ENCODE data around the gene ACTN1.

Gene ACTN1

DNA sequence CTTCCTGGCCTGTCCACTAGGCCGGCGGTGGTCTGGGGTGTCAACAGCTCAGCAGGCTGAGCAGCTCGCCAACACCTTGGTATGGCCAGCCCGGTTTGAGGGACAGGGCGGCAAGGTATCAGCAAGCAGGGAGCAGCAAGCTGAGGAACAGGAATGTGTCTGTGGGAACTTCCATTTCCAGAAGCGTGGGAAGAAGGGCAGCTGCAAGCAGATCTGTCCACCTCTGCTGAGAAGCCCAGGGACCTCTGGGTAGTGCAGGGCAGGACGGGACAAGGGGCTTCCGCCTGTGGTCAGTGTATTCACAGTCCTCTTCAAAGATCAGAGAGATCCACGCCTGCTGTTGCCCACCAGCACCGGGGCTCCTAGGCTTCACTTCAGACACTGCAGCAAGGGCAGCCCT lies 36.0 kb downstream of the ACTN1 start:
- Mint-ChIP-seq H3K36me3 (no peaks in the 10 kb centered on the region), H3K27ac (peak overlapping the region; percentile 38), H3K4me3 (no peak overlapping the region), H3K27me3 (no peaks in the 10 kb centered on the region), H3K4me1 (ENCODE audit: low read depth) (peaks cover 97% of the 10 kb centered on the region), H3K9me3 (ENCODE audit: low read depth) (no peaks in the 10 kb centered on the region)

DNA sequence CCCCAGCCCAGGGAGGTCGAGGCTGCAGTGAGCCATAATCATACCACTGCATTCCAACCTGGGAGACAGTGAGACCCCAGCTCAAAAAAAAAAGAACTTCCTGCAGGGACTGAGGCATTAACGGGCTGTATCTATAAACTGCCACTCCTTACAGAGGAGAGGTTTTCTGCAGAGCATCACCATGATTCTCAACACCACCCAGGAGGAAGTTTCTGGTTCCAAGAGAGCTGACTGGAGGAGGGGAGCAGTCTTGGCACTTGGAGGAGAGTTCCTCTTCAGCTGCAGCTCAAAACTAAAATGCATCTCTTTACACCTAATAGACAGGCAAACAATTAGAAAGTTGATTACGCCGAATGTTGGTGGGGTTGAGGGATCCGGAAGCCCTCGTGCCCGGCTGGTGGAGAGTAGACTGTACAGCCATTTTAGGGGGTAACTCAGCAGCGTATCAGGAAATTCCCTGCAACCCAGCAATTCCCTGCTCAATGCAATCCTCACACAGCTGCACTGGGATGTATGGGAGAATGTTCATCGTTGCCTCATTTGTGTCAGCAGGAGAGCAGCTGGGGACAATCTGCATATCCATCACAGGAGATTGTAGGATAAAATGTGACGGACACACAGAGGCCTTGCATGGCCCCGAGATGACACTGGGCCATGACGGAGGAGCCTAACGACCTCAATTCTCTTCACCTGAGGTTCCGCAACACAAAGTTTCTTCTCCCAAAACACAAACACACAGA lies 36.6 kb downstream of the ACTN1 start:
- peaks cover 96% of the 10 kb centered on the region for H3K4me1 Mint-ChIP-seq (ENCODE audit: low read depth)
- peak overlapping the region; percentile 54 for H3K27ac Mint-ChIP-seq

DNA sequence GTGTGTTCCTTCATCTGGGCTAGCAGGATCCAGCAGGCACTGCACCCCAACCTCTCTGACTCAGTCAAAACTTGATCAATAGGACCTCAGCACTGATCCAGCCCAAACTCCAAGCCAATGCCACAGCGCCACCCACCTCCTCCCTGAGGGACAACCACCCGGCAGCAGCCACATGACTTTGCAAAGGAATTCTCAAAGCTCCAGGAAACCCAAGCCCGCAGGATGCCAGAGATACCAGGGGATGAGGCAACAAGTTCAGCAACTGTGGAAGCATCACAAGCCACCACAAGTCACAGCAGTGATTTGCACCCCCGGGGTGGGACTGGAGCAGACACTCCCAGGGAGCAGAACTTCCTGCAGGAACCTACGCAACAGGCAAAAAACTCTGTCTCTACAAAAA lies 37.3 kb downstream of the ACTN1 start:
- Mint-ChIP-seq H3K4me1 (ENCODE audit: low read depth) (peaks cover 96% of the 10 kb centered on the region), H3K27me3 (no peaks in the 10 kb centered on the region), H3K27ac (peak overlapping the region; percentile 54), H3K4me3 (no peak overlapping the region), H3K9me3 (ENCODE audit: low read depth) (no peaks in the 10 kb centered on the region), H3K36me3 (no peaks in the 10 kb centered on the region)

More for the DNA sequence above, 36.6 kb downstream of the ACTN1 start:
- Mint-ChIP-seq H3K9me3 (ENCODE audit: low read depth) (no peaks in the 10 kb centered on the region), H3K27me3 (no peaks in the 10 kb centered on the region), H3K4me3 (no peak overlapping the region), H3K36me3 (no peaks in the 10 kb centered on the region)

- Mint-ChIP-seq H3K36me3 (no peaks in the 10 kb centered on the region), H3K4me3 (no peak overlapping the region), H3K9me3 (ENCODE audit: low read depth) (no peaks in the 10 kb centered on the region), H3K27me3 (no peaks in the 10 kb centered on the region), H3K4me1 (ENCODE audit: low read depth) (peaks cover 95% of the 10 kb centered on the region), H3K27ac (peak overlapping the region; percentile 75)
Measured at GRCh38 chr14:68940614-68941185, 38.4 kb downstream of the ACTN1 start.

- peaks cover 94% of the 10 kb centered on the region for H3K4me1 Mint-ChIP-seq (ENCODE audit: low read depth)
- H3K4me3 Mint-ChIP-seq: peak overlapping the region; percentile 36
- no peaks in the 10 kb centered on the region for H3K27me3 Mint-ChIP-seq
- peak overlapping the region; percentile 85 for H3K27ac Mint-ChIP-seq
- H3K9me3 Mint-ChIP-seq (ENCODE audit: low read depth): no peaks in the 10 kb centered on the region
- no peaks in the 10 kb centered on the region for H3K36me3 Mint-ChIP-seq
Measured at GRCh38 chr14:68939893-68940613, 39.0 kb downstream of the ACTN1 start.

DNA sequence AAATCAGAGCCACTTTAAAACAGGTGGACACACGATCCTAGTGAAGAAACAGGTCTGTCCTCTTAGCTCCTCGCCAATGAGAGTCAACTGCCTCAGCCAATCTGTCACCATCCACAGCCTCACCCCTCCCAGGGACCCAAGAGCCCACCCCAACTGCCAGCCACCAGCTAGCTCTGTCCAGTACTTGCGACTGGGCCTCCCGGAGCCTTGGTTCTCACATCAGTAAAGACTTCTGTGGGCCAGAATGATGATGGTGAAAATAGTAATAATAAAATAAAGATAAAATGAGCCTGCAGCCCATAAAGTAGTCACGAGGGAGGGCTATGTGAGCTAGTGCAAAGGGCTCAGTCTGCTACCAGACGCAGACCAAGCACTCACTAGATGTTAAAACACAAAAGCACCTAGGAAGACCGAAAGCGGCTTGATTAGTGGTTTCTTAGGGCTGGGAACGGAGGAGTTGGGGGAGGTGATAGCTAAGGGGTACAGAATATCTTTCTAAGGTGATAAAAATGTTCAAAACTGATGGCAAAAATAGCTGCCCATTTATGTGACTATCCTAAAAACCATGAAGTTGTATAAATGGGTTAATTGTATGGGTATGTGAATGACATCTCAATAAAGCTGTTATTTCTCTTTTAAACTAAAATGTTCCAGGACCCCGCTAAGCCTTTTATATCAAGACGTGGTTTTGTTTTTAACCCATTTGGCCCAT lies 39.8 kb downstream of the ACTN1 start:
- peak overlapping the region; percentile 36 for H3K4me3 Mint-ChIP-seq
- H3K36me3 Mint-ChIP-seq: no peaks in the 10 kb centered on the region
- H3K9me3 Mint-ChIP-seq (ENCODE audit: low read depth): no peaks in the 10 kb centered on the region
- H3K27ac Mint-ChIP-seq: peak overlapping the region; percentile 85
- H3K27me3 Mint-ChIP-seq: no peaks in the 10 kb centered on the region
- H3K4me1 Mint-ChIP-seq (ENCODE audit: low read depth): peaks cover 93% of the 10 kb centered on the region

- peak overlapping the region; percentile 85 for H3K27ac Mint-ChIP-seq
- H3K4me1 Mint-ChIP-seq (ENCODE audit: low read depth): peaks cover 94% of the 10 kb centered on the region
- no peaks in the 10 kb centered on the region for H3K36me3 Mint-ChIP-seq
- H3K9me3 Mint-ChIP-seq (ENCODE audit: low read depth): no peaks in the 10 kb centered on the region
- H3K4me3 Mint-ChIP-seq: peak overlapping the region; percentile 17
- H3K27me3 Mint-ChIP-seq: no peaks in the 10 kb centered on the region
Measured at GRCh38 chr14:68938271-68939150, 40.6 kb downstream of the ACTN1 start.

DNA sequence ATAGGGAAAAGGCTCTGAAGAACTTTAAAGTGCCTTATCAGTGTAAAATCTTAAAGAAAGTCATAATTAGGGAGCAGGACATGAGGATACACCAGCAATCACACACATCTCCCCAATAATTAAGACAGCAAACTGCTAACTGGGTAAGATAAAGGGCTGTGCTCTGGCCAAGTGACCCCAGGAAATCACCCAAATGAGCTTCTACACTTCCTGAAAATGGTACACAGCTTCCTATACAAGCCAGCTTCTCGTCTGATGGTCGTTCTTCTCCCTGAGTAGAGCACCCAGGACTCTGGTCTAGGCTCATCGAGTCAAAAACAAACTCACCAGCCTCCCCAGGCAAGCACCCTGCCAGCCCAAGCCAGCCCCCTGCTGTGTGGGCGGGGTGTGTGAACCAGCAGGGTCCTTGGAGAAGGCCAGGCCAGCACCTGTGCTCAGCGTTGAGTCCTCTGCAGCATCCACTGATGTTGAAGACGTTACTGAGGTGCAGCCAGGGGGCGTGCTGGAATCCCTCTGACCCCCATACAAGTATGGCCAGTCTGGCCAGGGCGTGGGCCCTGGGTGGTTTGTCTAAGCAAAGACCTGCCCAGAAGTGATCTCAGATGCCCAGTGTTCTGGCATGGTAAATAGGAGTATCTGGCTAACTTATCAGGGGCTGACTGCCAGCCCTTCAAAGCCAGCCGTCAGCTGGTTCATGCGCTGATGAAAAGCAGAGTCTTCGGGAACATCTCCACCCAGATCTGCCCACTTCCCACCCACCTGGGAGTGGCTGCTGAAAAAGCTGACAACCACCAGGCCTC lies 41.4 kb downstream of the ACTN1 start:
- Mint-ChIP-seq H3K9me3 (ENCODE audit: low read depth) (no peaks in the 10 kb centered on the region), H3K27me3 (no peaks in the 10 kb centered on the region), H3K4me1 (ENCODE audit: low read depth) (peaks cover 90% of the 10 kb centered on the region), H3K27ac (peak overlapping the region; percentile 85), H3K36me3 (no peaks in the 10 kb centered on the region), H3K4me3 (peak overlapping the region; percentile 17)

- no peaks in the 10 kb centered on the region for H3K36me3 Mint-ChIP-seq
- no peaks in the 10 kb centered on the region for H3K9me3 Mint-ChIP-seq (ENCODE audit: low read depth)
- peaks cover 89% of the 10 kb centered on the region for H3K4me1 Mint-ChIP-seq (ENCODE audit: low read depth)
- H3K27me3 Mint-ChIP-seq: no peaks in the 10 kb centered on the region
- peak overlapping the region; percentile 14 for H3K4me3 Mint-ChIP-seq
- H3K27ac Mint-ChIP-seq: peak overlapping the region; percentile 83
Measured at GRCh38 chr14:68936980-68937379, 42.1 kb downstream of the ACTN1 start.

GRCh38 chr14:68936476-68936875 lies 42.6 kb downstream of the ACTN1 start:
- Mint-ChIP-seq H3K9me3 (ENCODE audit: low read depth) (no peaks in the 10 kb centered on the region), H3K4me1 (ENCODE audit: low read depth) (peaks cover 89% of the 10 kb centered on the region), H3K36me3 (no peaks in the 10 kb centered on the region), H3K27me3 (no peaks in the 10 kb centered on the region), H3K27ac (peak overlapping the region; percentile 19), H3K4me3 (no peak overlapping the region)

DNA sequence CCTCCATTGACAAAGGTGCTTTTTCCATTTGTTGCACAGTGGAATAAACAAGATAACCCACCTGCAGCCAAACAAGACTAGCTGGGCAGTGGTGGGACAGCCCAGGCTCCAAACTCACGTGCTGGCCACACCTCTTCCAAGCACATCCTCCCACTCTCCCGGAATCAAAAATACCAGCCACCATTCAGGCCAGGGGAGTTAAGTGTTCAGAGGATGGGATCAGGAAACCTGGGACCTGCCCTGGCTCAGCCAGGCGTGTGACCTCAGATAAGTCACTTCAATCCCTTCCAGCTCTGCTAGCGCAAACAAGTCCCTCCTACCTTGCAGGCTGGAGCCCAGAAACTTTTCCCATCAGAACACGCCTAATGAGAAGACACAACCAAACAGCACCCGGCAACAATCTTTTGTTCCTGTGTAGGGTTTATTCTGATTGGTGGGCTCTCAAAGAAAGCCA lies 43.3 kb downstream of the ACTN1 start:
- H3K4me1 Mint-ChIP-seq (ENCODE audit: low read depth): peaks cover 89% of the 10 kb centered on the region

GRCh38 chr14:68934066-68934465 lies 45.0 kb downstream of the ACTN1 start:
- Mint-ChIP-seq H3K4me3 (peak overlapping the region; percentile 22), H3K27me3 (no peaks in the 10 kb centered on the region), H3K9me3 (ENCODE audit: low read depth) (no peaks in the 10 kb centered on the region), H3K4me1 (ENCODE audit: low read depth) (peaks cover 84% of the 10 kb centered on the region), H3K36me3 (no peaks in the 10 kb centered on the region), H3K27ac (peak overlapping the region; percentile 66)

More for the DNA sequence above, 43.3 kb downstream of the ACTN1 start:
- peak overlapping the region; percentile 66 for H3K27ac Mint-ChIP-seq
- H3K4me3 Mint-ChIP-seq: peak overlapping the region; percentile 27
- no peaks in the 10 kb centered on the region for H3K36me3 Mint-ChIP-seq
- H3K9me3 Mint-ChIP-seq (ENCODE audit: low read depth): no peaks in the 10 kb centered on the region
- no peaks in the 10 kb centered on the region for H3K27me3 Mint-ChIP-seq

DNA sequence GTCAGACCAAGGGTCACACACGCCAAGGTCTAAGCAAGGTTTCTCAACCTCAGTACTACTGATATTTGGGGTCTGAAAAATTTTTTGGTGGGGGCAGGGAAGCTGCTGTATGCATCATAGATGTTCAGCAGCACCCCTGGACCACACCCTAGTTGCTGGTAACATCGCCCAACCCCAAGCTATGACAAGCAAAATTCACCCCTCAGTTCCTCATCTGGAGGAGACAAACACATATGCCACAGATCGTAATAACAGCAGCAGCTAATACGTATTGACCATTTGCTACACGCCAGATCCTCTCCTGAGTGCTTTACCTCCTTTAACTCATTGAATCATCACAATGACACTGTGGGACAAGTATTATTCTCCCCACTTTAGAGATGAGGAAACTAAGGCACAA lies 46.4 kb downstream of the ACTN1 start:
- no peaks in the 10 kb centered on the region for H3K27me3 Mint-ChIP-seq
- H3K36me3 Mint-ChIP-seq: no peaks in the 10 kb centered on the region
- no peaks in the 10 kb centered on the region for H3K9me3 Mint-ChIP-seq (ENCODE audit: low read depth)
- peaks cover 84% of the 10 kb centered on the region for H3K4me1 Mint-ChIP-seq (ENCODE audit: low read depth)
- H3K27ac Mint-ChIP-seq: peak overlapping the region; percentile 47
- H3K4me3 Mint-ChIP-seq: no peak overlapping the region
